ENCODE results near the gene GPX1.
"Not testable (repeated sequence)": the region's sequence is repeated elsewhere in the genome, so short reads cannot be mapped to it uniquely, and the experiment has no call there.

Gene GPX1

GRCh38 chr3:49358217-49358883 is at the start of gene GPX1:
Gene GPX1, minus strand, starts transcription at chr3:49358353. Its CDS starts 75 bp downstream, at chr3:49358278.
- FAIRE-seq (no peak), DNase-seq (ENCODE audit: insufficient read length, low spot score) (peak; percentile 88)
- TF ChIP-seq, protein P1, sequence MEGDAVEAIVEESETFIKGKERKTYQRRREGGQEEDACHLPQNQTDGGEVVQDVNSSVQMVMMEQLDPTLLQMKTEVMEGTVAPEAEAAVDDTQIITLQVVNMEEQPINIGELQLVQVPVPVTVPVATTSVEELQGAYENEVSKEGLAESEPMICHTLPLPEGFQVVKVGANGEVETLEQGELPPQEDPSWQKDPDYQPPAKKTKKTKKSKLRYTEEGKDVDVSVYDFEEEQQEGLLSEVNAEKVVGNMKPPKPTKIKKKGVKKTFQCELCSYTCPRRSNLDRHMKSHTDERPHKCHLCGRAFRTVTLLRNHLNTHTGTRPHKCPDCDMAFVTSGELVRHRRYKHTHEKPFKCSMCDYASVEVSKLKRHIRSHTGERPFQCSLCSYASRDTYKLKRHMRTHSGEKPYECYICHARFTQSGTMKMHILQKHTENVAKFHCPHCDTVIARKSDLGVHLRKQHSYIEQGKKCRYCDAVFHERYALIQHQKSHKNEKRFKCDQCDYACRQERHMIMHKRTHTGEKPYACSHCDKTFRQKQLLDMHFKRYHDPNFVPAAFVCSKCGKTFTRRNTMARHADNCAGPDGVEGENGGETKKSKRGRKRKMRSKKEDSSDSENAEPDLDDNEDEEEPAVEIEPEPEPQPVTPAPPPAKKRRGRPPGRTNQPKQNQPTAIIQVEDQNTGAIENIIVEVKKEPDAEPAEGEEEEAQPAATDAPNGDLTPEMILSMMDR (IDR thresholded peaks at IDR 0.05; ENCODE audit: insufficient read depth, missing control alignments) = no peak

DNA sequence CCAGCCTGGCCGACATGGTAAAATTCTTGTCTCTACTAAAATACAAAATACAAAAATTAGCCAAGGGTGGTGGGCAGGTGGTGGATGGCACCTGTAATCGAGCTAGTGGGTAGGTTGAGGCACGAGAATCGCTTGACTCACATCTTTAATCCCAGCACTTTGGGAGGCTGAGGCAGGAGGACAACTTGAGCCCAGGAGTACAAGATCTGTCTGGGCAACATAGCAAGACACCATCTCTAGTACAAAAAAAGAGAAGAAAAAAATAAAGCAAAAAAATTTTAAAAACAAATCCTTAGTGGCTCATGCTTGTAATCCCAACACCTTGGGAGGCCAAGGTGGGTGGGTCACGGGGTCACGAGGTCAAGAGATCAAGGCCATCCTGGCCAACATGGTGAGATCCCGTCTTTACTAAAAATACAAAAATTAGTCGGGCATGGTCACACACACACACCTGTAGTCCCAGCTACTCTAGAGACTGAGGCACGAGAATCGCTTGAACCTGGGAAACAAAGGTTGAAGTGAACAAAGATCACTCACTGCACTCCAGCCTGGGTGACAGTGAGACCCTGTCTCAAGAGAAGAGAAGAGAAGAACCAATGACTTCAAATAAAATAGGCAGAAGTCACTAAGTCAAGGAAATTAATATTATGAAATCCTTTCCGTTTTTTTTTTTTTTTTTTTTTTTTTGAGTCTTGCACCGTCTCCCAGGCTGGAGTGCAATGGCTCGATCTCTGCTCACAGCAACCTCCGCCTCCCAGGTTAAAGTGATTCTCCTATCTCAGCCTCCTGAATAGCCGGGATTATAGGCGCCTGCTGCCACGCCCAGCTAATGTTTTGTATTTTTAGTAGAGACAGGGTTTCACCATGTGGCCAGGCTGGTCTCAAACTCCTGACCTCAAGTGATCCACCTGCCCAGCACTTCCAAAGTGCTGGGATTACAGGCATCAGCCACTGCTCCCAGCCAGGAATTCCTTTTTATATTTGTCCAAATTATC is 48.7 kb upstream of the GPX1 start:
- no peak for FAIRE-seq
- TF ChIP-seq, protein P1 (IDR thresholded peaks at IDR 0.05; ENCODE audit: insufficient read depth, missing control alignments) = no peak
- no peak for DNase-seq (ENCODE audit: insufficient read length, low spot score)

DNA sequence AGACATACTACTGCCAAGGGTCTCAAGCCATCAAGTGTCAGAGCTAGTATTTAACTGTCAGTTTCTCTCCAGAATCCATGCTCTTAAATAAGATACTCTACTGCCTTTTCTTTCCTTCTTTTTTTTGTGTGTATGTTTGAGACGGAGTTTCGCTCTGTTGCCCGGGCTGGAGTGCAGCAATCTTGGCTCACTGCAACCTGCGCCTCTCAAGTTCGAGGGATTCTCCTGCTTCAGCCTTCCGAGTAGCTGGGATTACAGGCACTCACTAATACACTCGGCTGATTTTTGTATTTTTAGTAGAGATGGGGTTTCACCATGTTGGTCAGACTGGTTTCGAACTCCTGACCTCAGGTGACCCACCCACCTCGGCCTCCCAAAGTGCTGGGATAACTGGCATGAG is 47.4 kb upstream of the GPX1 start:
- FAIRE-seq = not testable (repeated sequence)

DNA sequence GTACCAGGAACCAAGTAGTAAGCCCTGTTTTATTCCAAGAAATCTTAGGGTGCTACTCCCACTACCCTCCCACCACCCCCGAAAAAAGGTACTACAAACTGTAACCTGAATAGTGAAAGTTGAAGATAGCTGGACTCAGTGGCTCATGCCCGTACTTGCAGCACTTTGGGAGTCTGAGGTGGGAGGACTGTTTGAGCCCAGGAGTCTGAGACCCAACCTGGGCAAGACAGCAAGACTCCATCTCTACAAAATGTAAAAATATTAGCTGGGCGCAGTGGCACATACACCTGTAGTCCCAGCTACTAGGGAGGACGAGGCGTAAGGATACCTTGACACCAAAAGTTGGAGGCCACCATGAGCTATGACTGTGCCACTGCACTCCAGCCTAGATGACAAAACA is 45.7 kb upstream of the GPX1 start:
- TF ChIP-seq, protein P1 (IDR thresholded peaks at IDR 0.05; ENCODE audit: insufficient read depth, missing control alignments) = no peak
- DNase-seq (ENCODE audit: insufficient read length, low spot score) = no peak
- no peak for FAIRE-seq

More for the DNA sequence above, 47.4 kb upstream of the GPX1 start:
- DNase-seq (ENCODE audit: insufficient read length, low spot score) = not testable (repeated sequence)

DNA sequence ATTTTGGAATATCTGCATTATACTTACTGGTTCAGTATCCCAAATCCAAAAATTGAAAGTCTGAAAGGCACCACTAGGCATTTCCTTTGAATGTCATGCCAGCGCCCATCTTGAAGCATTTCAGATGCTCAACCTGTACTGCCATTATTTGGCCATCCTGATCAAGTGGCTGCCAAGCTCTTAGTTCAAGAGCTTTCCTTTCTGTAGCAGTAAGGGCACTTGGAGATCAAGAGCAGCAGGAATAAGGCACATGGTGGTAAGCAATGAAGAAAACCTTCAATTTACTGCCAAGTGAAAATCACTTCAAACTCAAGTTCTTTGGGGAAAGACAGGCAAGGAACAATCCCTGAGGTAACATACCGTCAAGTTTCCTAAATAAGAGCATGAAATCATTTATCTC is 43.6 kb upstream of the GPX1 start:
- FAIRE-seq = no peak
- TF ChIP-seq, protein P1 (IDR thresholded peaks at IDR 0.05; ENCODE audit: insufficient read depth, missing control alignments) = no peak

GRCh38 chr3:49399461-49399860 is 41.3 kb upstream of the GPX1 start:
- TF ChIP-seq, protein P1 (IDR thresholded peaks at IDR 0.05; ENCODE audit: insufficient read depth, missing control alignments) = no peak
- FAIRE-seq (no peak), DNase-seq (ENCODE audit: insufficient read length, low spot score) (no peak)

More for the DNA sequence above, 43.6 kb upstream of the GPX1 start:
- no peak for DNase-seq (ENCODE audit: insufficient read length, low spot score)

DNA sequence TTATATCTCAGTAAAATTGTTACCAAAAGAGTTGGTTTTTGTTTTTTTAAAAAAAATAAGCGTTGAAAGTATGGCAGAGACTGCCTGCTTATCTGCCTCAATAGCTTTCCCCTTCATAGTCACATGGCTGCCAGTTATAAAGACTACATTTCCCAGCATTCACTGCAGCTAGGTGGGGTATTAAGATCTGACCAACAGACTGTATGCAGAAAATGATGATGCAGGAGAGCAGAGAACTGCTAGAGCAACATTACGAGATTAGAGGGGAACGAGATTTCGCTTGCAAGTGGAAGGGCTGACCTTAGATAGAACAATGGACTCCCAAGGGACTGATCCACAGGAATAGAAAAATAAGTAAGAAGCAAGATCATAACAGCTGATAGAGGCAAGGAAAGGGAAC is 39.3 kb upstream of the GPX1 start:
- TF ChIP-seq, protein P1 (IDR thresholded peaks at IDR 0.05; ENCODE audit: insufficient read depth, missing control alignments) = no peak
- FAIRE-seq = peak; percentile 95
- no peak for DNase-seq (ENCODE audit: insufficient read length, low spot score)

DNA sequence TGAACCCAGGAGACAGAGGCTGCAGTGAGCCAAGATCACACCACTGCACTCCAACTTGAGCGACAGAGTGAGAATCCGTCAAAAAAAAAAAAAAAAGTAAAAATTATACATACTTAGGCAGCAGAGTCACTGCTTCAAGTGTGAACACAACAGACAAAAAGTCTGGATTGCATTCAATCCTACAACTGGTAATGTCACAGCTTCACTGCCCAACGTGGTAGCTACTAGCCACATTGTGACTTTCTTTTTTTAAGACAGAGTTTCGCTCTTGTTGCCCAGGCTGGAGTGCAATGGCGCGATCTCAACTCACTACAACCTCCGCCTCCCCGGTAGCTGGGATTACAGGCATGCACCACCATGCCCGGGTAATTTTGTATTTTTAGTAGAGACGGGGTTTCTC is 33.2 kb upstream of the GPX1 start:
- not testable (repeated sequence) for FAIRE-seq; DNase-seq (ENCODE audit: insufficient read length, low spot score)
